H9 (cell line): ENCODE results near the gene BRD3OS. TPM values are rescaled to one million over a fixed set of nuclear protein-coding genes. Genes with fewer than 3 reads are reported as not detected.

Experiments used
- DNase-seq: peaks from one replicate; pipeline ENCODE4 v3.0.0-alpha.2; 2017
- H2AFZ ChIP-seq: one replicate; pipeline ENCODE4 v1.6.1; 2013; ENCODE audit warnings: mild to moderate bottlenecking, low read length, control low read depth, moderate library complexity
- H2AK5ac ChIP-seq: 2 replicates; pipeline ENCODE4 v1.6.1; 2013; ENCODE audit warnings: low read length, control low read depth, mixed read lengths; ENCODE audit not compliant: insufficient read length
- H2BK120ac ChIP-seq: one replicate; pipeline ENCODE4 v1.6.1; 2013; ENCODE audit warnings: low read depth, mild to moderate bottlenecking, low read length, control low read depth, inconsistent platforms; ENCODE audit not compliant: poor library complexity, severe bottlenecking
- H2BK12ac ChIP-seq: 2 replicates; pipeline ENCODE4 v1.6.1; 2013; ENCODE audit warnings: low read length, control low read depth, mixed read lengths, low read depth; ENCODE audit not compliant: insufficient read length
- H2BK15ac ChIP-seq: 2 replicates; pipeline ENCODE4 v1.6.1; 2013; ENCODE audit warnings: low read depth, low read length, control low read depth
- H2BK20ac ChIP-seq: one replicate; pipeline ENCODE4 v1.6.1; 2013; ENCODE audit warnings: low read depth, mild to moderate bottlenecking, low read length, control low read depth, inconsistent platforms; ENCODE audit not compliant: poor library complexity, severe bottlenecking
- H2BK5ac ChIP-seq: 2 replicates; pipeline ENCODE4 v1.6.1; 2013; ENCODE audit warnings: low read length, control low read depth, mixed read lengths; ENCODE audit not compliant: insufficient read length
- H3K14ac ChIP-seq: 2 replicates; pipeline ENCODE4 v1.6.1; 2013; ENCODE audit warnings: low read length, control low read depth; ENCODE audit not compliant: insufficient read depth
- H3K18ac ChIP-seq: 2 replicates; pipeline ENCODE4 v1.6.1; 2013; ENCODE audit warnings: low read depth, mild to moderate bottlenecking, mixed read lengths, low read length, control low read depth; ENCODE audit not compliant: insufficient read length
- H3K23ac ChIP-seq: 2 replicates; pipeline ENCODE4 v1.6.1; 2013; ENCODE audit warnings: low read length, control low read depth, mixed read lengths, low read depth; ENCODE audit not compliant: insufficient read length
- H3K23me2 ChIP-seq: 2 replicates; pipeline ENCODE4 v1.6.1; 2013; ENCODE audit warnings: low read depth, mild to moderate bottlenecking, mixed read lengths, low read length, control low read depth; ENCODE audit not compliant: insufficient read length, poor library complexity, severe bottlenecking
- H3K27ac ChIP-seq: 2 replicates; pipeline ENCODE4 v1.5.1; 2013; ENCODE audit warnings: low read length, control low read depth, mixed read lengths, low read depth; ENCODE audit not compliant: insufficient read length
- H3K27me3 ChIP-seq: 2 replicates; pipeline ENCODE4 v1.6.1; 2013; ENCODE audit warnings: low read length, control low read depth, inconsistent platforms; ENCODE audit not compliant: insufficient read depth
- H3K4ac ChIP-seq: 2 replicates; pipeline ENCODE4 v1.6.1; 2013; ENCODE audit warnings: low read depth, mild to moderate bottlenecking, control low read depth, inconsistent platforms, low read length, moderate library complexity
- H3K4me1 ChIP-seq: 2 replicates; pipeline ENCODE4 v1.6.1; 2013; ENCODE audit warnings: low read length, control low read depth, inconsistent platforms; ENCODE audit not compliant: insufficient read depth
- H3K4me2 ChIP-seq: 2 replicates; pipeline ENCODE4 v1.6.1; 2013; ENCODE audit warnings: low read length, control low read depth, mixed read lengths; ENCODE audit not compliant: insufficient read length, insufficient read depth
- H3K56ac ChIP-seq: 2 replicates; pipeline ENCODE4 v1.6.1; 2013; ENCODE audit warnings: low read depth, mild to moderate bottlenecking, mixed read lengths, low read length, control low read depth; ENCODE audit not compliant: insufficient read length
- H3K79me1 ChIP-seq: 2 replicates; pipeline ENCODE4 v1.6.1; 2013; ENCODE audit warnings: low read depth, mild to moderate bottlenecking, moderate library complexity, low read length, control low read depth, inconsistent platforms; ENCODE audit not compliant: insufficient read depth, poor library complexity, severe bottlenecking
- H3K79me2 ChIP-seq: 2 replicates; pipeline ENCODE4 v1.6.1; 2013; ENCODE audit warnings: low read length, control low read depth, inconsistent platforms; ENCODE audit not compliant: insufficient read depth
- H3K9ac ChIP-seq: 2 replicates; pipeline ENCODE4 v1.6.1; 2013; ENCODE audit warnings: low read length, control low read depth, mixed read lengths; ENCODE audit not compliant: insufficient read length; ENCODE audit errors: extremely low read depth
- H3K9me3 ChIP-seq: one replicate; pipeline ENCODE4 v1.6.1; 2013; ENCODE audit warnings: low read depth, low read length, inconsistent platforms; ENCODE audit not compliant: control insufficient read depth
- H3T11ph ChIP-seq: one replicate; pipeline ENCODE4 v1.6.1; 2013; ENCODE audit warnings: mild to moderate bottlenecking, low read length, control low read depth, inconsistent platforms
- H4K20me1 ChIP-seq: one replicate; pipeline ENCODE4 v1.6.1; 2013; ENCODE audit not compliant: control insufficient read depth, insufficient read length, insufficient read depth
- H4K5ac ChIP-seq: 2 replicates; pipeline ENCODE4 v1.6.1; 2013; ENCODE audit warnings: low read depth, mild to moderate bottlenecking, mixed read lengths, low read length, control low read depth; ENCODE audit not compliant: insufficient read length
- H4K8ac ChIP-seq: replicated peaks from 2 replicates; pipeline ENCODE4 v1.6.1; 2013; ENCODE audit warnings: low read length, control low read depth, mixed read lengths, low read depth; ENCODE audit not compliant: insufficient read length
- H4K91ac ChIP-seq: 2 replicates; pipeline ENCODE4 v1.6.1; 2013; ENCODE audit warnings: low read depth, mild to moderate bottlenecking, moderate library complexity, mixed read lengths, low read length, control low read depth; ENCODE audit not compliant: insufficient read length
- H3K27ac Mint-ChIP-seq, 3 experiments: 2 replicates in 2 of 3; 3 replicates in 1 of 3; pipeline ENCODE4 v1.8.0; 2020 to 2021; ENCODE audit warnings: mixed read lengths in 3 of 3, mild to moderate bottlenecking in 1 of 3, moderate library complexity in 1 of 3
- H3K27me3 Mint-ChIP-seq: 2 replicates; pipeline ENCODE4 v1.8.0; 2021; ENCODE audit warnings: low read depth, mild to moderate bottlenecking, moderate library complexity, mixed read lengths
- H3K36me3 Mint-ChIP-seq, 3 experiments: 2 replicates in 2 of 3; 3 replicates in 1 of 3; pipeline ENCODE4 v1.8.0; 2020 to 2021; ENCODE audit warnings: low read depth in 3 of 3, mixed read lengths in 3 of 3; ENCODE audit not compliant: insufficient read depth in 1 of 3
- H3K4me1 Mint-ChIP-seq, 2 experiments: 2 replicates each; pipeline ENCODE4 v1.8.0; 2020; ENCODE audit warnings: mixed read lengths in 2 of 2
- H3K4me3 Mint-ChIP-seq, 2 experiments: 2 replicates in 1 of 2; 3 replicates in 1 of 2; pipeline ENCODE4 v1.8.0; 2020 to 2021; ENCODE audit warnings: mild to moderate bottlenecking in 2 of 2, mixed read lengths in 2 of 2, moderate library complexity in 1 of 2
- H3K9me3 Mint-ChIP-seq, 2 experiments: 2 replicates in 1 of 2; 3 replicates in 1 of 2; pipeline ENCODE4 v1.8.0; 2020; ENCODE audit warnings: mild to moderate bottlenecking in 2 of 2, mixed read lengths in 2 of 2, moderate library complexity in 1 of 2
- CTCF ChIP-seq: fragments of 200-600 bp; sonication (generic); conservative IDR thresholded peaks from 3 replicates; pipeline ENCODE4 v1.8.0; 2021; ENCODE audit warnings: antibody characterized with exemption, mild to moderate bottlenecking
- WGBS: extraction: QIAGEN DNeasy Blood & Tissue Kit; methylation state at CpG from one replicate; pipeline ENCODE4 v1.1.7; 2013; ENCODE audit warnings: missing lambda C conversion rate, low lambda C conversion rate, mixed read lengths; ENCODE audit not compliant: insufficient read length; ENCODE audit errors: extremely low coverage; 5-methylcytosine and 5-hydroxymethylcytosine counted together
- total RNA-seq: library from RNA; stranded (reverse); gene quantifications from 2 replicates; pipeline ENCODE4 v1.2.1, GENCODE V29; 2021

The BRD3OS gene
- total RNA-seq, 1 experiment from 2014 or later, result 16.4 TPM

- H4K20me1 ChIP-seq, result peaks cover 3% of the 10 kb centered on the region
- peaks cover 77% of the 10 kb centered on the region; the same call in 1 of the 2 replicates for H3K79me2 ChIP-seq
- DNase-seq, result peak; percentile 27
- Mint-ChIP-seq H3K4me1 (peaks cover 25 to 55% of the 10 kb centered on the region in 2 experiments), H3K27ac (peak overlapping the region in 1 of 3 experiments; percentile 95; a peak in 2 of 7 replicates), H3K9me3 (no peaks in the 10 kb centered on the region), H3K4me3 (no peak overlapping the region), H3K36me3 (peaks cover 2 to 25% (median 6%) of the 10 kb centered on the region in 3 experiments; a peak in 5 of 7 replicates), H3K27me3 (no peaks in the 10 kb centered on the region)
- H3K4me1 ChIP-seq, result no peaks in the 10 kb centered on the region
- H3K79me1 ChIP-seq, result peaks cover 6% of the 10 kb centered on the region
- no peak overlapping the region for H3K4me2 ChIP-seq
- H3K27me3 ChIP-seq, result no peaks in the 10 kb centered on the region
- no peak overlapping the region for H3K9ac ChIP-seq
- H2BK120ac ChIP-seq, result no peak overlapping the region
- no peak overlapping the region for H3K27ac ChIP-seq
- H2BK15ac ChIP-seq, result no peak overlapping the region
- H3K56ac ChIP-seq, result no peak overlapping the region
- no peak overlapping the region for H2BK12ac ChIP-seq
- no peak overlapping the region for H4K91ac ChIP-seq
- H3K18ac ChIP-seq, result no peak overlapping the region
- no peak overlapping the region for H3K4ac ChIP-seq
- no peak overlapping the region for H3T11ph ChIP-seq
- H4K5ac ChIP-seq, result no peak overlapping the region
- no peak overlapping the region for H2AFZ ChIP-seq
- H2AK5ac ChIP-seq, result no peak overlapping the region
- H3K23ac ChIP-seq, result no peak overlapping the region
- no peak overlapping the region for H2BK20ac ChIP-seq
- no peak overlapping the region for H2BK5ac ChIP-seq
- no peak overlapping the region for H4K8ac ChIP-seq
- H3K14ac ChIP-seq, result no peak overlapping the region
- H3K9me3 ChIP-seq, result no peaks in the 10 kb centered on the region
- TF ChIP-seq CTCF, result no peak
- peaks cover 7% of the 10 kb centered on the region for H3K23me2 ChIP-seq
- no CpG with 5 or more reads among the region's 22 CpGs for WGBS
These were observed 36.5 kb downstream of the BRD3OS start for GRCh38 chr9:134061688-134062371.
